ENCODE results near the gene TMEM117.

Gene TMEM117

DNA sequence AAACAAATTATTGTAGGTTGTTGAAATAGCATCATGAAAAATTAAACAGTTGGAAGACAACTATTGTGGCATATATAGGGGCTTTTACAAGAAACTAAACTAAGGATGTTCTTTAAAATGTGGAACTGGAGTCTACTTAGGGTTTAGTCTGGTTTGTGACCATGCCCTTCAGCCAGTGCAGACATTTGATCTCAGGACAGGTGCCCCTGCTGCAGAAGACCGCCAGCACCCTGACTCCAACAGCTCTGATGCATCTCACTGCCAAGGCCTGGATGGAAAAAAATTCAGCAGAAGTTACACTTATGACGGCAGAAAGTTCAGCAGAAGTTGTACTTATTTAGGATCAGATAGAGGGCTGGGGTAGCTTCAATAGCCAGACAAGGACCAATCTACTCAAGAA lies 51.5 kb downstream of the TMEM117 start:
- no peak for DNase-seq

DNA sequence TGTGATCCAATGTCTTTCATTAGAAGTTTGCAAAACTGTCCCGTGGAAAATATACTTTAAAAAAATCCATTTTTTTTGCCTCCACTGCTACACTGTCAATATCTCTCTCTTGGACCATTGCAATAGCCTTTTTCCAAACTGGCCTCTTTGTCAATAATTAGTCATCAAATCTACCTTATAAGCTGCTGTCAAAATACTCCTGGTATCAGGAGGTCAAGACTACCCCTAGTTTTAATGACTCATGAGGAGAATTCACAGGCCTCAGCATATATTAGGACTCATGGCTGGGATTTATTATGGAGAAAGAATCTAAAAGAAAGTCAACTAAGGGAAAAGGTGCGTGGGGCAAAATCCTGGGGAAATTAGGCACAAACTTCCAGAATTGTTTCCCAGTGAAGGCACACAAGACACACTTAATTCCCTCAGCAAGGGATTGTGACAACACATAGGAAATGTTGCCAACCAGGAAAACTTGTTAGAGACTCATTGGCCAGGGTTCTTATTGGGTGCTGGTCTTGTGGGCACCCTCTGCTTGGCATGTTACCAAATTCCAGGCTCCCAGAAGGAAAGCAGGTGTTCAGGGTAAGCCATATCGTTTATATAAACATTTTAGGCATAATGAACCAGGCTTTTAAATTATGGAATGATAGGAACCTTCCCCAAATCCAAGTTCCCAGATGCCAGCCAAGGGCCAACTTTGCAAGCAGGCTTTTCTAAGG lies 56.1 kb downstream of the TMEM117 start:
- DNase-seq = no peak

DNA sequence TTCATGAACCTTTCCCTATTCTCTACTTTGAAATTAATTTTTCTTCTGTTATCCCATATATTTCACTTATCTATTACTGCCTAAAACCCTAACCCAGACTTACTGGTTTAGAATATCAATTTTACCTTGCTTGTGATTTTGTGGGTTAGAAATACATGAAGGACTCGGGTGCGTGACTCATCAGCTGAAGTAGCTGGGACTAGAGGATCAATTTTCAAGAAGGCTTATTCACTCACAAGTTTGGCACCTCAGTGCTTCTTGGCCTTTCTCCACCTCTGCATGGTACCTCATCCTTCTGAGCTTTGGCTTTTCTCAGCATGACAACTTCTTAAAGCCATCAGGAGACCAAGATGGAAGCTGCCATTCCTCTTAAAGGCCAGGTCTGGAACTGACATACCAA lies 57.8 kb downstream of the TMEM117 start:
- no peak for DNase-seq

DNA sequence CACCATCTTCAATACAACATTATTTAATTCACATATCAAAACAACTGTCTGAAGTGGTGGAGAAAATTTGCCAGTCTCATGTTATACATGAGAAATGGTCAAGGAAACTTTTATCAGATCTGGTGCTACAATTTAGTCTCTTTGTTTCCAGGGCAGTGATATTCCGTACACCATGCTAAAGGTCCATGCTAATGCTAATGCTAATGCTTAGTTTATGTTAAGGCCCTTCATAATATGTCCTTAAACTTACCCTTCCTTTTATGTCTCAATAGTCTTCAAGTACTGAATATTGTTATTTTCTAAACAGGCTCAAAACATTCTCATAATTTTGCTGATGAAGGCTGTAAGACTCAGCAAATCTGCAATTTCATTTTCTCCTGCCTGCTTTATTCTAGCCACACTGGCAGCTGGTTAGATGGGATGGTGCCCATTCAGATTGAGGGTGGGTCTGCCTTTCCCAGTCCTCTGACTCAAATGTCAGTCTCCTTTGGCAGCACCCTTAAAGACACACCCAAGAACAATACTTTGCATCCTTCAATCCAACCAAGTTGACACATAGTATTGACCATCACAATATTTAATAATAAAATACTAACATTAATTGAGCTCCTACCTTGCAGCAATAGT lies 59.8 kb downstream of the TMEM117 start:
- DNase-seq = no peak

DNA sequence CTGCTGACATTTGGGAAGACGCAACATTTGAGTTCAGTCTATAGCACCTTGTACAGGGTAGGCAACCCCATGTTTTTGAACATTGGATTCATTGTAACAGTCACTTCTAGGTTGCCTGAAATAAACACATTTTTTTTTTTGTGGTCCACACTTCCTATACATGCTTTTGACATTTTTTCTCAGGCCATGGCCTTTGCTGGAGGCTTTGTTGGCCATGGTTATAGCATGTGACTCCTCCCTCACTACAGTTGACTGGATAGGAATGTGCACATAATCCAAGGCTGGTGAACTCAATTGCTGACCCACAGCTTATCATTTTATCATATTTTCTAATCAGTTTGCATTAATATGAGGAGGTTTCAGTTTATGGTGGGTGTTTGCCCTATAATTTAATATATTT lies 60.6 kb downstream of the TMEM117 start:
- DNase-seq = no peak

DNA sequence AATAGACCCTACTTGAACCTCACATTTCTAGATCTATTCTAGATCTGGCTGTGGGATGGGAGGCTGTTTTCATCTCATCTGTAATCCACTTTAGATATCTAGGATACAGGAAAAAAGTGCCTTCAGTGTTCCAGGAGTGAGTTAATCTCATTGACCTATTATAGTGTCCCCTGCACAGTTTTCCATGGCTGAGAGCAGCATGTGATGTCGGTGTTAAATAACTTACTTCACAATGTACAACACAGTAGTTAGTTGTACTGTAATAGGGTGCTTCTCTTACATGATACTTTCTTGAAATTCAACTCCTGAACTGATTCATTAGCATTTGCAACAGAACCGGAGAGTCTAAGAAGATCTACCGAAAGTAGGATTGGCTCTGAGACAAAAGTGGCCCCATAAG lies 62.6 kb downstream of the TMEM117 start:
- no peak for DNase-seq

DNA sequence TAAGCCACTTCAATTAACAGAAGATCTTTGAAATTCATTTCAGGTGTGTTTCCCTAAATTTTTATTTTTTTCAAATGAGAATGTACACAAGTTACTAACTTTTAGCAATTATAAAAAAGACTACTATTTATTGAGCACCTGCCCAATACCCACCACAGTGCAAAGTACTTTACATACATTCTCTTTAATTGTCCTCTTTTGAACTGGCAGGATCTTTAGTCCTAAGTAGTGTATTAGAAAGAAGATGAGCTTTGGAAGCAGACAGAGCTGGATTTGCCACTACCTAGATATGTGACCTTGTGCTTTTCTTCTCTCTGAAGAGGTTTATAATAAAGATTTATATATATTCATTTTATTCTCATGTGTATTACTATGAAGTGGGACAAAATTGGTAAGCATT lies 63.7 kb downstream of the TMEM117 start:
- no peak for DNase-seq

DNA sequence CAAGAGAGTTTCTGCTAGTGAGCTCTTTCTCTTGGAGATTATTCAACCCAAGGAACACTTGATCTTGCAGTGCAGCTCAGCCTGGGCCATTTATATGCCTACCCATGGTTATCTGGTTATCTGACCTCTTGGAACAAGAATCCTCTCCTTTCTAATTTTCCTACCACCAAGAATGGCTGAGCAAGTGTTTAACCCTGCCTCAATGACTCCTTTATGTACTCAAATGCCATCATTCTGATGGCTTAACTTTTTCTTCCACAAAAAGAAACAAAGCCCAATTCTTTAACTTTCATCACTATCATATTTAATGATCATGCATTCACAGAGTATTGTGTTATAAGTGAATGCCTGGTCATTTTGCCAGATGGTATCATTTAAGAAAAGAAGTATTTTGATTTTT lies 67.8 kb downstream of the TMEM117 start:
- DNase-seq = no peak

DNA sequence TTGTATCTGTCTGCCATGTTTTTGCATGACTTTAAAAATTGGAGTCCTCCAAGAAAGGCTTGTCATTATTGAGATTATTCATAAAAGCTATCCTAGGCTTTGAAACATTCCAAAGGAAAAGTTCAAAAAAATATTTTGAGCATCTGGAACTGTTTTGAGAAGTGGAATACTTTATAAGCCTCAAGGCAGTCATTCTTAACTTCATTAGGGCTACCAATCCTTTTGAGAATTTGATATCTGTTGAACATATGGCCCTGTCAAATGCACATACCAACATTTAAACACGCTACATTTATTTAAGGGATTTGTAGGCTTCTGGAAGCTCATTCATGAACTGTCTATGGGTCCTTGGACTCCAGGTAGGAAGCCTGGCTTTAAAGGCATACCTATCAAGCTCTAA lies 77.0 kb downstream of the TMEM117 start:
- no peak for DNase-seq

DNA sequence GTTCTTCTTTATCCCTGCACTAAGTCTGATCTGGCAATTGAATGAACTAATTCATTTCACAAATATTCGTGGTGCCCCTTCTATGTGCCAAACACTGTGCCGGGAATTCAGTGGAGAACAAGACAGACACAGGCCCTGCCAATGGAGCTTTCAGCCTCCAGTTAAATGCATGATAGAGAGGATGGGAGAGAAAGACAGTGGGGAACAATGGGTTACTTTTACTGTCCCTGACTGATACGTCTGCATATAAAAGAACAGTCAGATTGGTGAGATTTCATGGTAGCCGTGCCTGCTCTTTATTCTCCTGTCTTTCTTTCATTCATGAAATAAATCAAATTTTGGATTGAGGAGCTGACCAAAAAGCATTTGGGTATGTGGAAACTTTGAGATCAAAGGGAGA lies 78.5 kb downstream of the TMEM117 start:
- DNase-seq = no peak

DNA sequence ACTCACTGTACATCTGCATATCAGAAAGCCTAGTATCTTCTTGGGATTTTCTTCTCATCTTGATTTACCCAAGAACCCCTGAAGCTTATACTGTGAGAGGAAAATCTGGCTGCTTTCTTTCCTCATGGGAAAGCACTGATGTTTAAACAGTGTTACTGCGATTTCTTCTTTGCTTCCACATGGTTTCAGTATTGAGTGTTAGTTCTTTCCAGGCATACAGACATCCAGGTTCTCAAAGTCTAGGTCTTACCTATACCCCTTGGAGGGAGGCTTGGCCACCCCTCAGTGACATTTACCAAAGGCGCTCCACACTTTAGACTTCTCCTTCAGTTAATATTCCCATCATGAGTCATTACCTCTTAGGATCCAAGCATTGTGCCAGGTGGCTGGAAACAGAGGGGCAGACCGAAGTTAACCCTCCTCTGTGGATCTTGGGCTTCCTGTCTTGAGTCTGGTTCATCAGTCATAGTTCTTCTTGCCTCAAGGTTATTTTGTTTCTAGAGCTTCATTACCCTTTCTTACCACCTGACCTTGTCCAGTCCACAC lies 79.1 kb downstream of the TMEM117 start:
- no peak for DNase-seq

DNA sequence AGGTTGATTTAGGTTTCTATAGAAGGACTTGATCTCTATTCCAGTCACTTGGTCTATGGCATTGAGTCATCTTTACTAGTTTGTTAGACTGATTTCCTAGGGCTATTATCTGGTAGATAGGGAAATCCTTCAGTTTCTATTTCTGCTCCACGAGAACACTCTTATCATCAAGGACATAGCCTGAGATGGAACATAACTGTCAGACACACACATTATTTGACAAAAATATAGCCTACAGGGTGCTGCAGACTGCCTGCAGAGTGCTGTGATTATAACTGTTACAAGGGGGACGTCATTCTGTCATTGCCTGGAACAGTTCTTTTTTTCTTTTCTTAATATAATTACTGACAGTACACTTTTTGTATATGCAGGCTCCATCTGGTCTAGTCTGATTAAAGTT lies 82.0 kb downstream of the TMEM117 start:
- DNase-seq = no peak

DNA sequence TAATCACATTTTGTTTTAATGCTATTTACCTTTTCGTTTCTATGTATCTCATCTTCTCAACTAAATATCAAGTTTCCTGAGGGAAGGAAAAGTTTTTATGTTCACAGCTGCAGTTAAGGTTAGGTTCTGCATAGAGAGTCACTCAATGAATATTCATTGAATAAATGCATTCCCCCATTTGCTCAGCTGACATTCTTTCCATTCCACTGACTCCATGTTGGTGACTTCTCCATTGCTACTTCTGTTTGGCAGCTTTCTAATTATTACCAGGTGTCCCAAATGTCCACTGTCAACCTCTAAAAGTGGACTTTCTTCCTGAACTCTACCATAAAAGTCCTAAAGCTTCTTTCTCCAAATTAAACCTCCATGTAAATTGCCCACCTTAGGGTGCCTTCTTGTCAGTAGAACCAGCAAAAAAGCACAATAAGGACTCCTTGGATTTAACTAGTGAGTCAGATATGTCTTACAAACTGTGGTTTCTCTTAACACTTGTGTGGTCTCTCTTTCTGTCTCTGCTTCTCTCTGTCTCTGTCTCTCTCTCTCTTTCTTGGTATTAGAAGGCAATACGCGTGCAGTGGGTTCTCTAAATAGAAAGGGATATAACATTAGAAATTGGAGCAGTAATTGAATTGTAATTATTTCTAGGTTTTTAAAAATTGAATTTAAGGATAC lies 85.9 kb downstream of the TMEM117 start:
- no peak for DNase-seq

DNA sequence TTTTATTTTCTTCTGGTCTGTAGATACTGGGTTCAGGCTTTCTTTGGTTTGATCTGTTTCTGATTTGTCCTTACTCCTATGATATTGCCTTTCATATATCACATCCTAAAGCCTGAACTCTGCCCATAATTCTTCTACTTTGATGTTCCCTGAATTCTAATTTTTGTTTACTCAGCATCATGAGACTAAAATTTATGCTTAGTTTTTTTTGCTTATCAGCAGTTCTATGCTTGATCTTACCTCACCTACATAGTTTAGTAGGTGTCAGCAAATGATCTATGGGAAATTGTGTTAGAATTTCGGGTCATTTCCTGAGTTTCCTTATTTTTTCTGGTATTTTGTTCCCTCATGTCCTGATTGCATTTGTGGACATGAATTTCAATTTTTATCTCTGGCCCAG lies 94.2 kb downstream of the TMEM117 start:
- DNase-seq = no peak

DNA sequence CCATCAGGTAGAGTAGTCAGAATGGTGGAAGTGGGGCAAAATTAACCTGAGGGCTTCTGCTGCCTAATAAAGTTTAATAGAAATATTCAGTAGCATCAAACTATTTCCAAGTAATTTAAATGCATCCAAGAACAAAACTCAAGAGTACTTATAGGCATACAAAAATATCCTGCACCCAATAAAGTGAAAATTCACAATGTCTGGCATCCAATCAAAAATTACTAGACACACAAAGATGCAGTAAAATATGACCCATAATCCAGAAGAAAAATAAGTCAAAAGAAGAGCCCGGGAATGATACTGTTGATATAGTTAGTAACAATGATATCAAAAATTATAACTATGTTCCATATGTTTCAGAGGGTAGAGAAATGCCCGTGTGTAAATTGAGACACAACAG lies 95.3 kb downstream of the TMEM117 start:
- no peak for DNase-seq

DNA sequence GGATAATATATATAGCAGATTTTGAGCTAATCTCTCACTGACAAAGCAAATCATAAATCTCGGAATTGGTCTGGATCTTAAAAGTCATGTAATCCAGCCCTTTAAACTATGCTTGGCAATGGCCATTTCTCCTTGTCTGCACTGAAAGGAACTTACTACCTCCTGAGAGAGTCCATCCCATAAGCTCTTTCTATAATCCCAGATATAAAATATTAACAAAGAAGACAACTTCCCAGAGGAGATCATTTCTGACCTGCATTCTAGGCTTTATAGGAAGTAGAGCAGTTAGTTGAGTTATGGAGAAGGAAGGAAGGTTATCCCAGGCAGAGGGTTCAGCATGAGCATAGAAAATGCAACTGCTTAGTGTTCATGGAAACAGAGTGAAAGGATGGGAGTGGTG lies 99.7 kb downstream of the TMEM117 start:
- DNase-seq = no peak

DNA sequence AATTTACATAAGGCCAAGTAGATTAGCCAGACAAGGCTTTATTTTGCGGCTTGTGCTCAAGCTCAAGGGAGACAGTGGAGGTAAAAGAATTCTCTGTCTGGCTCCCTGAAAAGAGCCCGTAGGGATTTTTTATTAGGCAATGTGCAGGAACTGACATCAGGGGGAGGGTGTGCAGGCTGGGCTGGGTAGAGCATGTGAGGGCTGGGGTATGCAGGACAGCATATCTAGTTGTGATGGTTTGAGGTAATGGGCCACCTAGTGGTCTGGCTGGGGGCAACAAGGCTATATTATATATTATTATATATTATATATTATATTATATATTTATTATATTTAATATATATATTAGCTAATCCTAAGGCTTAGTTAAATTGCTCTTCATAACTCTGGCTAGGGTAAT lies 102.1 kb downstream of the TMEM117 start:
- no peak for DNase-seq

DNA sequence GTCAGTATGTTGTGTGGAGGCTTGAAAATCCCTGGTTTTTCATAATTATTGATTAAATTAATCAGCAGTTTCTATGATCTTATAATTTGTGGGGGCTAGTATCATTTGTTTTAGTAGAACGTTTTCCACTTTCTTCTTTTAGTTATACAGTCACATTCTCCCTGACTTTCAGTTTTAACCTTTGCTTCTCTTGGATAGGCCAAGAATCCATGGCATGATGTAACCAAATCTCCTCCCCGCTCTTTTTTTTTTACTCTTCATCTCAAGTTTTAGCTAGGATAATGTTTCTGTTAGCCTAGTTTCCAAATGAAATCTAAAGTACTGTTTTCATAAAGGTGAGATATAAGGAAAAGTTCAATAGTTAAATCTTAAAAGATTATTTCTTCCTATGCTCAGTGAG lies 106.5 kb downstream of the TMEM117 start:
- DNase-seq = no peak

DNA sequence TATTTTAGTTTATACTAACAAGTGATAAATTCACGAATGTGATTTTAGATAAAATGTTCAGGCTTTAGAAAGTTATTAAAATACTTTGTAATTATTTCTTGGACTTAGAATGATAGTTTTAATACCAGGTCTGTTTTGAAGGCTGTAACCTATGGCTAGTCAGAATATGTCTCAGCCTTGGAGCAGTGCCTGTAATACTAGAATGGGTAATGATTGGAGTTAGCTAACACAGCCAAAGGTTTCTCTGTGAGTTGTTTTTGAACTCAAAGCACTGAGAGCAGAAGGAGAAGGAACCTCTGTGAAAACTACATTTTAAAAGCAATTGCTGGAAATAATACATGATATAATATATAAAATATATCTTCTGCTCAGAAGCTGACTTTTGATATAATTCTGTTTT lies 110.1 kb downstream of the TMEM117 start:
- DNase-seq = no peak

DNA sequence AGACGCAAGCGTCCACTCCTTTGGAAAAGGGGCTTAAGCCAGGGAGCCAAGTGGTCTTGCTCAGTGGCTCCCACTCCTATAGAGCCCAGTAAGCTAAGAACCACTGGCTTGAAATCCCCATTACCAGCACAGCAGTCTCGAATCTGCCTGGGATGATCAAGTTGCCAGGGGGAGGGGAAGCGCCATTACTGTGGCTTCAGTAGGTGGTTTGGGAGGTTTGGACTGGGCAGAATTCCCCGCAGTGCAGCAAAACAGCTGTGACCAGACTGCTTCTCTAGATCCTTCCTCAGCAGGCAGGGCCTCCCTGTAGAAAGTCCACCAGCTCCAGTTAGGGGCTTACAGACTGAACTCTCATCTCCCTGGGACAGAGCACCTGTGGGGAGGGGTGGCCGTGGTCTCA lies 115.4 kb downstream of the TMEM117 start:
- no peak for DNase-seq

DNA sequence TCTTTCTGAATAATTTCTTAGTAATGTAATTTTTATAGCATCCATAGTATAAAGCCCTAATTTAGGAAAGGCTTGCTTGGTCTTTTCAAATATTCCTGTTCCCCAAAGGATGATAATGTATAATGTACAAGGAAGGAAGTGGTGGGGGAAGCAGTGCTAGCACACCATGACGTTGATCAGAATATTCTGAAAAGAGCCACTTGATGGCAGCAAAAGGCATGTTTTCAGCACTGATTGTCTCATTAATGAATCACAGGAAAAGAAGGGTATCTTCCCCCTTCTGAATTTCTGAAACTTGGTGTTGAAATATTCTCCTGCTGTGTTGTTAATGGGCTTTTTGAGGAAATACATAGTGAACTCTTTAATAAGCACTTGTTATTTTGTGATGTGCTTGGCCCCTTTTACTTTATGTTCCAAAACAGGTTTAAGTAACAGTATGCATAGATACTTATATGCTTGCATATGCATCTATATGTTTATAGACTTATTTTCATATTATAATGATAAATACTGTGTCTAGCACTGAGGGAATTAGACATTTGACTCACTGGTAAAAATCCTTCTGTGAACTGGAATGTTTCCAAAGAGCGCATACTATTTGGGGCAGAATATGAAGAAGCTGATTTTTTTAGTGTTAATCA lies 122.0 kb downstream of the TMEM117 start:
- peak; percentile 24 for DNase-seq

DNA sequence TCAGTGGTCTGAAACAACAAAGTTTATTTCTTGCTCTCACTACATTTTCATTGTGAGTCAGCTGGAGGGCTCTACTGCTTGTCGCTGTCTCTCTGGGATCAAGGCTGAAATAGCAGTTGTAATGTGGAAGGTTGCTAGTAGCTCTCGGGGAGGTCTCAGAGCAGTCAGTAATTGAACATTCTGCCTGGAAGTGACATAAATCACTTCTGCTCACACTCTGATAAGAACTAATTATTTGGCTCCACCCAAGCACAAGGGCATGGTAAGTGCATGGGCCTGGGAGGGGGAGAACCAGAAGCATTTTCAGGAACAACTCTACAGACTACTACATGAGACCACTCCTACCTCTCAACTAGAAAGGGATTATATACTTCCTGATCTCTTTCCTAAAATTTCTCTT lies 128.2 kb downstream of the TMEM117 start:
- no peak for DNase-seq

DNA sequence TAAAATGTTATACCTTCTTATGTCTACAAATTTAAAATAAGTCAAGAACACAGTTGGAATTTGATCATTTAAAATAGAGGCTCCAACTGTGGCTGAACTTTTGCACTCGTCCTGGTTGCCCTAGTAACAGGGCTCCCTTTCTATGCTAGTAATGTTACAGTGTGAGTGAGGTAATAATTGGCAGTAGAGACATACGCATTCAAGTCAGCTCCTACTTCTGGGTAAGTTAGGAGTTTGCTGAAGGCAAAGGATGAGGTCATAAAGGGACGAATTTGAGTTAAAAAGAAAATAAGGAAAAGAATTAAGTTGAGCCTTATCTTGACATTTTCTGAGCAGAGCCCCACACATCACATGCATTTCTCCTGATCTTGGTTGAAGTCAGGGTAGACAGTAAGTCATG lies 129.1 kb downstream of the TMEM117 start:
- no peak for DNase-seq

DNA sequence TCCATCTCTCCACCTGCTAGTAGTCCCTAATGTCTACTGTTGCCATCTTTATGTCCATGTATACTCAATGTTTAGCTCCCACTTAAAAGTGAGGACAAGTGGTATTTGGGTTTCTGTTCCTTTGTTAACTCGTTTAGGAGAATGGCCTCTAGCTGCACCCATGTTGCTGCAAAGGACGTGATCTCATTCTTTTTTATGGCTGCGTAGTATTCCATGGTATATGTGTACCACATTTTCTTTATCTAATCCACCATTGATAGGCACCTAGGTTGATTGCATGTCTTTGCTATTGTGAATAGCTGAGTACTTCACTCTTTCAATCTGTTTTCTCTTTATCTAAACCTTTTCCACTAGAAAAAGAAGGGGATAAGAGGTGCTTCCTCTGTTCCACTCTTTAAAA lies 130.0 kb downstream of the TMEM117 start:
- DNase-seq = no peak

All from CD4-positive, alpha-beta T cell treated with Interleukin-21 for 1 hour (primary cell).